ENCODE data around the gene MID1. TPM values are rescaled to one million over a fixed set of nuclear protein-coding genes. Genes with fewer than 3 reads are reported as not detected.

MID1 gene
- total RNA-seq, result 10 to 100 TPM; 14.6 to 26.1 TPM

GRCh38 chrX:10620121-10620699 is at the start of gene MID1:
TSS of gene MID1 (minus strand) at chrX:10620585. CDS start at chrX:10567547, 53,038 bp downstream.
- Histone ChIP-seq H3K27me3 (replicated peaks; ENCODE audit: insufficient read depth) (no peaks in the 10 kb centered on the region), H3K4me1 (replicated peaks) (no peaks in the 10 kb centered on the region), H3K9me3 (no peaks in the 10 kb centered on the region), H3K36me3 (no peaks in the 10 kb centered on the region), H3K27ac (peak within 1 kb of the TSS; percentile 53 to 69), H3K4me3 (peak within 1 kb of the TSS; percentile 27 to 35)
- peak; percentile 63 for DNase-seq (ENCODE audit: low spot score)
- TF ChIP-seq CTCF (IDR thresholded peaks at IDR 0.05) (no peak), POLR2AphosphoS5 (IDR thresholded peaks at IDR 0.05) (peak; percentile 59), POLR2A (IDR thresholded peaks at IDR 0.05) (peak; percentile 50)
- intact Hi-C loops (cut with DNase I), result no loop called here
- under 1% methylated on average over 33 of the region's 46 CpGs for WGBS

DNA sequence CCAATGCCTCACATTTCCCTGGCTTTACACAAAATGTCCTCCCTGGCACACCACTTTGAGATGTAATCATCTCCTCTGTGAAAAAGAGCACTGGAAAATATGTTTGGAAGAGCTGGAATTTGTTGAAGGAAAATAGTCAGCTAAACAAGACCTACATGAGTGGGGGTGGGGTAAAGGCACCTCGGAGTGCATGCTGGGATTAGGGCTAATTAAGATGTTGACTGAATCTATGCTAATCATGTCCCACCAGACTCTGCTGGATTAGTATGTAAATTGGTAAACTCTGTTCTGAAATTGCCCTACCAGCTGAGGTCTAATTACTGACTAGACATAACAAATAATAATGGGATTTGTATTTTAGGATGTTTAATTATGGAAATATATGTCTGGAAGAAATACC is 46.8 kb upstream of the MID1 start:
- H3K4me1 ChIP-seq (replicated peaks), result no peaks in the 10 kb centered on the region
- no peak overlapping the region for H3K4me3 ChIP-seq
- H3K9me3 ChIP-seq, result no peaks in the 10 kb centered on the region
- no peaks in the 10 kb centered on the region for H3K27me3 ChIP-seq (replicated peaks; ENCODE audit: insufficient read depth)
- TF ChIP-seq POLR2AphosphoS5 (IDR thresholded peaks at IDR 0.05), result no peak
- TF ChIP-seq CTCF (IDR thresholded peaks at IDR 0.05), result no peak
- no peak for TF ChIP-seq POLR2A (IDR thresholded peaks at IDR 0.05)
- intact Hi-C loops (cut with DNase I), result no loop called here
- H3K36me3 ChIP-seq, result no peaks in the 10 kb centered on the region
- H3K27ac ChIP-seq, result no peak overlapping the region
- DNase-seq (ENCODE audit: low spot score), result no peak
- WGBS, result 92% methylated on average over 1 of the region's 1 CpG

DNA sequence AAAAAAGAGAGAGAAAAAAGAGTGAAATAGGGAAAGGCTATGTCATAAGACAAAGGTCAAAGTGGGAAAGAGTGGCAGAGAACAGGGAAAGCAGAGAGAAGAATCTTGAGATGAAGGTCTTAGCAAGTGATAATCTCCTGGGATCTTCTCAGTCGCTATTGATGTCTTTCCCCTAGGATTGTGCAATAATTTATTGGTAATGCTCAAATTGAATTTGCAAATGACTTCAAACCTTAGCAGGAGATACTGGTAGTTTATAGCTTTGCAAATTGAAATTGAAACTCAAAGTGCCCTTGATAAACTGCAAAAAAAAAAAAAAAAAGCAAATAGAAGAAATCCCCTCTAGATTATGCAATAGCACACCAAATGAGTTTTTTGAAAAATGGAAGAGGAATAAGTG is 45.7 kb upstream of the MID1 start:
- TF ChIP-seq CTCF (IDR thresholded peaks at IDR 0.05), result no peak
- TF ChIP-seq POLR2AphosphoS5 (IDR thresholded peaks at IDR 0.05), result no peak
- Histone ChIP-seq H3K27me3 (replicated peaks; ENCODE audit: insufficient read depth) (no peaks in the 10 kb centered on the region), H3K4me3 (no peak overlapping the region), H3K9me3 (no peaks in the 10 kb centered on the region), H3K27ac (no peak overlapping the region), H3K36me3 (no peaks in the 10 kb centered on the region), H3K4me1 (replicated peaks) (no peaks in the 10 kb centered on the region)
- intact Hi-C loops (cut with DNase I), result no loop called here
- DNase-seq (ENCODE audit: low spot score), result no peak
- WGBS, result 88% methylated on average over 1 of the region's 1 CpG

- Histone ChIP-seq H3K4me3 (no peak overlapping the region), H3K27me3 (replicated peaks; ENCODE audit: insufficient read depth) (no peaks in the 10 kb centered on the region), H3K9me3 (no peaks in the 10 kb centered on the region), H3K4me1 (replicated peaks) (no peaks in the 10 kb centered on the region), H3K36me3 (no peaks in the 10 kb centered on the region), H3K27ac (no peak overlapping the region)
- DNase-seq (ENCODE audit: low spot score), result no peak
- WGBS, result 94% methylated on average over 6 of the region's 7 CpGs
- intact Hi-C loops (cut with DNase I), result no loop called here
- TF ChIP-seq CTCF (IDR thresholded peaks at IDR 0.05) (no peak), POLR2AphosphoS5 (IDR thresholded peaks at IDR 0.05) (no peak)
Measured at GRCh38 chrX:10665681-10666080, 45.3 kb upstream of the MID1 start.

DNA sequence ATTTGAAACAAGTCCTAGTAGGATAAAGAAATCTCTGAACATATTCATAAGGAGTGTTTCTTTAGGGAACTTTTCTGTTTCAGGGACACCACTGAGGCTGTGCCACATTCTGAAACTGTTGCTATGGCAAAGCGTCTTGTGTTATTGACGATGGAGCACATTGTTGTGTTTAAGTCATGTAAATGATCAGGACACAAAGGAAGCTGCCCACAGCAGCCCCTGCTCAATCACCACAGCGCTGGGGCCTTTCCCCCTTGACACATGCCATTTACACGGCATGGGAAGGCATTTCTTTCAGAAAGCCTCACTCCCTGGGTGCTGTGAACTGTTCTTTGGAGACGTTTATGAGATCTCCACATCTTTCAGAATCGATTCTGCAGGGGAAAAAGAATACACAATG is 39.8 kb upstream of the MID1 start:
- intact Hi-C loops (cut with DNase I), result no loop called here
- TF ChIP-seq POLR2AphosphoS5 (IDR thresholded peaks at IDR 0.05) (no peak), CTCF (IDR thresholded peaks at IDR 0.05) (no peak), POLR2A (IDR thresholded peaks at IDR 0.05) (no peak)
- DNase-seq (ENCODE audit: low spot score), result no peak
- WGBS, result 45% methylated on average over 6 of the region's 6 CpGs
- H3K9me3 ChIP-seq, result no peaks in the 10 kb centered on the region
- H3K36me3 ChIP-seq, result no peaks in the 10 kb centered on the region
- H3K4me1 ChIP-seq (replicated peaks), result no peaks in the 10 kb centered on the region
- H3K4me3 ChIP-seq, result no peak overlapping the region
- no peak overlapping the region for H3K27ac ChIP-seq
- no peaks in the 10 kb centered on the region for H3K27me3 ChIP-seq (replicated peaks; ENCODE audit: insufficient read depth)

Measured in prostate gland (tissue), 2 donors.